Muscle layer of duodenum (tissue), 2 donors: ENCODE data around the gene HHIPL2.

Experiments used
- H3K27ac ChIP-seq: one replicate; pipeline ENCODE4 v1.7.0; 2013; ENCODE audit warnings: mild to moderate bottlenecking, low read length
- H3K27me3 ChIP-seq: one replicate; pipeline ENCODE4 v1.7.0; 2013; ENCODE audit warnings: low read depth, mild to moderate bottlenecking, control low read depth, low read length
- H3K36me3 ChIP-seq, 2 donors: one replicate each; pipeline ENCODE4 v1.7.0; 2013; ENCODE audit warnings: low read length in 2 of 2, control low read depth in 1 of 2, mild to moderate bottlenecking in 1 of 2; ENCODE audit not compliant: insufficient read depth in 2 of 2, control insufficient read depth in 1 of 2
- H3K4me1 ChIP-seq, 2 donors: one replicate each; pipeline ENCODE4 v1.7.0; 2013; ENCODE audit warnings: low read length in 2 of 2, mild to moderate bottlenecking in 2 of 2, control low read depth in 1 of 2, moderate library complexity in 1 of 2; ENCODE audit not compliant: insufficient read depth in 2 of 2, control insufficient read depth in 1 of 2
- H3K4me3 ChIP-seq, 2 donors: one replicate each; pipeline ENCODE4 v1.7.0; 2013; ENCODE audit warnings: low read length in 2 of 2, low read depth in 1 of 2, mild to moderate bottlenecking in 1 of 2
- H3K9me3 ChIP-seq, 2 donors: one replicate each; pipeline ENCODE4 v1.7.0; 2013; ENCODE audit warnings: low read length in 2 of 2, control low read depth in 1 of 2, mild to moderate bottlenecking in 1 of 2; ENCODE audit not compliant: control insufficient read depth in 1 of 2
- donor health status: healthy.

The HHIPL2 gene

GRCh38 chr1:222547944-222548671 lies at the start of gene HHIPL2:
HHIPL2 (minus strand) TSS chr1:222548104; CDS start chr1:222548044, 60 bp downstream.
- Histone ChIP-seq H3K4me1 (no peaks in the 10 kb centered on the region), H3K36me3 (no peaks in the 10 kb centered on the region), H3K27ac (no peak within 1 kb of the TSS), H3K27me3 (peaks cover 5% of the 10 kb centered on the region), H3K9me3 (no peaks in the 10 kb centered on the region), H3K4me3 (no peak within 1 kb of the TSS)

- Histone ChIP-seq H3K36me3 (no peaks in the 10 kb centered on the region), H3K27me3 (no peaks in the 10 kb centered on the region), H3K9me3 (no peaks in the 10 kb centered on the region), H3K4me3 (no peak overlapping the region), H3K4me1 (no peaks in the 10 kb centered on the region), H3K27ac (no peak overlapping the region)
These were observed 48.8 kb upstream of the HHIPL2 start for GRCh38 chr1:222596696-222597095.

- Histone ChIP-seq H3K4me1 (peaks cover 0 to 8% of the 10 kb centered on the region in 2 donors), H3K36me3 (no peaks in the 10 kb centered on the region), H3K27me3 (no peaks in the 10 kb centered on the region), H3K9me3 (no peaks in the 10 kb centered on the region), H3K4me3 (no peak overlapping the region), H3K27ac (no peak overlapping the region)
These were observed 46.9 kb upstream of the HHIPL2 start for GRCh38 chr1:222594789-222595188.

- no peaks in the 10 kb centered on the region for H3K9me3 ChIP-seq
- no peak overlapping the region for H3K27ac ChIP-seq
- no peaks in the 10 kb centered on the region for H3K27me3 ChIP-seq
- H3K4me3 ChIP-seq = no peak overlapping the region
- peaks cover 6 to 22% of the 10 kb centered on the region in 2 donors for H3K4me1 ChIP-seq
- peaks cover 0 to under 1% of the 10 kb centered on the region in 2 donors for H3K36me3 ChIP-seq
These were observed 44.3 kb upstream of the HHIPL2 start for GRCh38 chr1:222592171-222592570.

GRCh38 chr1:222589462-222590302 lies 41.8 kb upstream of the HHIPL2 start, which contains the start of gene TAF1A:
TAF1A (minus strand) TSS chr1:222589933.
- H3K9me3 ChIP-seq = no peaks in the 10 kb centered on the region
- peaks cover 0 to 6% of the 10 kb centered on the region in 2 donors for H3K36me3 ChIP-seq
- no peaks in the 10 kb centered on the region for H3K27me3 ChIP-seq
- peak within 1 kb of the TSS; percentile 94 for H3K27ac ChIP-seq
- peak within 1 kb of the TSS; percentile 82 to 98 for H3K4me3 ChIP-seq
- H3K4me1 ChIP-seq = peaks cover 6 to 22% of the 10 kb centered on the region in 2 donors

- peaks cover 6 to 22% of the 10 kb centered on the region in 2 donors for H3K4me1 ChIP-seq
- H3K4me3 ChIP-seq = no peak overlapping the region
- no peak overlapping the region for H3K27ac ChIP-seq
- H3K27me3 ChIP-seq = no peaks in the 10 kb centered on the region
- no peaks in the 10 kb centered on the region for H3K9me3 ChIP-seq
- H3K36me3 ChIP-seq = peaks cover 9% of the 10 kb centered on the region in 2 donors
These were observed 40.2 kb upstream of the HHIPL2 start for GRCh38 chr1:222588135-222588534.

GRCh38 chr1:222586842-222587241 lies 38.9 kb upstream of the HHIPL2 start:
- Histone ChIP-seq H3K4me3 (no peak overlapping the region), H3K4me1 (peaks cover 6 to 22% of the 10 kb centered on the region in 2 donors), H3K27ac (no peak overlapping the region), H3K36me3 (peaks cover 10 to 15% of the 10 kb centered on the region in 2 donors), H3K9me3 (no peaks in the 10 kb centered on the region), H3K27me3 (no peaks in the 10 kb centered on the region)

GRCh38 chr1:222583079-222583478 lies 35.2 kb upstream of the HHIPL2 start:
- H3K27me3 ChIP-seq = no peaks in the 10 kb centered on the region
- H3K9me3 ChIP-seq = no peaks in the 10 kb centered on the region
- no peak overlapping the region for H3K4me3 ChIP-seq
- peaks cover 0 to 1% of the 10 kb centered on the region in 2 donors for H3K4me1 ChIP-seq
- no peak overlapping the region for H3K27ac ChIP-seq
- H3K36me3 ChIP-seq = peaks cover 10 to 21% of the 10 kb centered on the region in 2 donors

- Histone ChIP-seq H3K4me1 (no peaks in the 10 kb centered on the region), H3K27ac (no peak overlapping the region), H3K4me3 (no peak overlapping the region), H3K27me3 (no peaks in the 10 kb centered on the region), H3K36me3 (peaks cover 10 to 26% of the 10 kb centered on the region in 2 donors), H3K9me3 (no peaks in the 10 kb centered on the region)
These were observed 34.3 kb upstream of the HHIPL2 start for GRCh38 chr1:222582099-222582774.

- H3K27ac ChIP-seq = no peak overlapping the region
- no peak overlapping the region for H3K4me3 ChIP-seq
- H3K9me3 ChIP-seq = no peaks in the 10 kb centered on the region
- H3K4me1 ChIP-seq = no peaks in the 10 kb centered on the region
- no peaks in the 10 kb centered on the region for H3K27me3 ChIP-seq
- peaks cover 5 to 39% of the 10 kb centered on the region in 2 donors for H3K36me3 ChIP-seq
These were observed 31.4 kb upstream of the HHIPL2 start for GRCh38 chr1:222579316-222579715.

- Histone ChIP-seq H3K4me3 (no peak overlapping the region), H3K36me3 (peaks cover 18 to 51% of the 10 kb centered on the region in 2 donors), H3K9me3 (no peaks in the 10 kb centered on the region), H3K4me1 (no peaks in the 10 kb centered on the region), H3K27ac (no peak overlapping the region), H3K27me3 (no peaks in the 10 kb centered on the region)
These were observed 22.9 kb upstream of the HHIPL2 start for GRCh38 chr1:222570837-222571236.
